ENCODE results near the gene KCNK15.

GRCh38 chr20:44730441-44730840 lies 15.2 kb upstream of the KCNK15 start:
- no peak for TF ChIP-seq POLR2A (IDR thresholded peaks at IDR 0.05)
- TF ChIP-seq CTCF (IDR thresholded peaks at IDR 0.05) = no peak

Data from thyroid gland (tissue), 4 donors.